ENCODE data around the gene SYNE1.

- TF ChIP-seq SUZ12 (IDR thresholded peaks at IDR 0.05; ENCODE audit: extremely low read depth, insufficient read depth, insufficient read length) (no peak), YY1 (IDR thresholded peaks at IDR 0.05; ENCODE audit: insufficient read depth, insufficient read length) (no peak)
Observed at GRCh38 chr6:152625213-152625612, 11.9 kb downstream of the SYNE1 start.
